ENCODE data around the gene BPIFB1.

Gene BPIFB1

GRCh38 chr20:33296206-33296605 is 13.2 kb downstream of the BPIFB1 start:
- DNase-seq (ENCODE audit: low spot score), result no peak

GRCh38 chr20:33298391-33298790 is 15.4 kb downstream of the BPIFB1 start:
- no peak for DNase-seq (ENCODE audit: low spot score)

GRCh38 chr20:33299111-33299603 is 16.1 kb downstream of the BPIFB1 start:
- DNase-seq (ENCODE audit: low spot score), result peak; percentile 60

GRCh38 chr20:33301192-33301930 is 18.3 kb downstream of the BPIFB1 start:
- DNase-seq (ENCODE audit: low spot score), result no peak

- no peak for DNase-seq (ENCODE audit: low spot score)
Measured at GRCh38 chr20:33303595-33303994, 20.6 kb downstream of the BPIFB1 start.

- DNase-seq (ENCODE audit: low spot score), result no peak
Measured at GRCh38 chr20:33304046-33304445, 21.0 kb downstream of the BPIFB1 start.

GRCh38 chr20:33305589-33306057 is 22.6 kb downstream of the BPIFB1 start:
- peak; percentile 47 for DNase-seq (ENCODE audit: low spot score)

- DNase-seq (ENCODE audit: low spot score), result no peak
Measured at GRCh38 chr20:33306228-33306627, 23.2 kb downstream of the BPIFB1 start.

- DNase-seq (ENCODE audit: low spot score), result no peak
Measured at GRCh38 chr20:33306807-33307206, 23.8 kb downstream of the BPIFB1 start.

- no peak for DNase-seq (ENCODE audit: low spot score)
Measured at GRCh38 chr20:33308668-33309067, 25.7 kb downstream of the BPIFB1 start.

GRCh38 chr20:33309631-33310030 is 26.6 kb downstream of the BPIFB1 start:
- no peak for DNase-seq (ENCODE audit: low spot score)

GRCh38 chr20:33310327-33310899 is 27.4 kb downstream of the BPIFB1 start:
- DNase-seq (ENCODE audit: low spot score), result no peak

- no peak for DNase-seq (ENCODE audit: low spot score)
Measured at GRCh38 chr20:33311011-33311410, 28.0 kb downstream of the BPIFB1 start.

- DNase-seq (ENCODE audit: low spot score), result no peak
Measured at GRCh38 chr20:33311996-33312395, 29.0 kb downstream of the BPIFB1 start.

GRCh38 chr20:33312583-33312982 is 29.6 kb downstream of the BPIFB1 start:
- no peak for DNase-seq (ENCODE audit: low spot score)

- DNase-seq (ENCODE audit: low spot score), result no peak
Measured at GRCh38 chr20:33313686-33314314, 30.8 kb downstream of the BPIFB1 start.

- no peak for DNase-seq (ENCODE audit: low spot score)
Measured at GRCh38 chr20:33316343-33316742, 33.3 kb downstream of the BPIFB1 start.

GRCh38 chr20:33316958-33317357 is 33.9 kb downstream of the BPIFB1 start:
- DNase-seq (ENCODE audit: low spot score), result no peak

GRCh38 chr20:33317424-33318095 is 34.5 kb downstream of the BPIFB1 start:
- DNase-seq (ENCODE audit: low spot score), result no peak

- no peak for DNase-seq (ENCODE audit: low spot score)
Measured at GRCh38 chr20:33318096-33318429, 35.0 kb downstream of the BPIFB1 start.

GRCh38 chr20:33320006-33320405 is 37.0 kb downstream of the BPIFB1 start:
- DNase-seq (ENCODE audit: low spot score), result no peak

GRCh38 chr20:33322456-33322855 is 39.4 kb downstream of the BPIFB1 start:
- peak; percentile 46 for DNase-seq (ENCODE audit: low spot score)

- no peak for DNase-seq (ENCODE audit: low spot score)
Measured at GRCh38 chr20:33323236-33323635, 40.2 kb downstream of the BPIFB1 start.
